OCI-LY1 (cell line): ENCODE measurements around the gene ZNF385D.

ENCODE experiments used
- CTCF ChIP-seq: fragments of 200-600 bp; sonication (generic), shearing (Covaris generic); IDR thresholded peaks from 2 replicates; pipeline ENCODE4 v1.5.1; 2017; ENCODE audit warnings: mild to moderate bottlenecking, antibody characterized with exemption, low read length, moderate library complexity, mixed read lengths
- EZH2 ChIP-seq: fragments of 200-600 bp; sonication (generic), shearing (Covaris generic); IDR thresholded peaks from 2 replicates; pipeline ENCODE4 v1.8.0; 2017; ENCODE audit warnings: borderline replicate concordance, mixed run types, mild to moderate bottlenecking, antibody characterized with exemption, low read length, moderate library complexity, mixed read lengths

GRCh38 chr3:21464746-21465145 lies 286.3 kb downstream of the ZNF385D start:
- TF ChIP-seq CTCF (no peak), EZH2 (no peak)
